OCI-M2 (cell line): Measurements from ENCODE around the gene MSH3.
"Not testable (repeated sequence)": the region's sequence is repeated elsewhere in the genome, so short reads cannot be mapped to it uniquely, and the experiment has no call there.

Experiments
- DNase-seq: peaks from one replicate; lab custom pipeline; 2025; ENCODE audit not compliant: unreplicated experiment; lab: John Stamatoyannopoulos, UW

MSH3 gene

GRCh38 chr5:80789319-80790016, 135.0 kb downstream of the MSH3 start:
- DNase-seq, result not testable (repeated sequence)

- DNase-seq, result no peak
These were observed 136.2 kb downstream of the MSH3 start for GRCh38 chr5:80790698-80791097.

DNA sequence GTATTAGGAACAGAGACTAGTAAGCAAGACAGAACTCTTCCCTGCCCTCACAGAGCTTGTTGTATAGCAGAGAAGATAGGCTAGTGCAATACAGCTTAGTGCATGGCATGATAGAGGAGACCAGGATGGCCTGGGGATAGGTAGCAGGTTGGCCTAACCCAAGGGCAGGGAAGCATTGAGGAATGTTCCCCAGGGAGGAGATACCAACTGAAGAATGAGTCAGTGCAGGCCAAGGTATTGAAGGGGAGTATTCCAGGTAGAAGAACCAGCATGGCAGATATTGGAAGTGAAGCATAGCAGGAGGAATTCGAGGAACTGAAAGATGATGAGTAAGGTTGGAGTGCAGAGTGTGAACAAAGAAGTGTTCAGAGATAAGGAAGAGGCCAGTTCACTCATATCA, 138.9 kb downstream of the MSH3 start:
- no peak for DNase-seq

DNA sequence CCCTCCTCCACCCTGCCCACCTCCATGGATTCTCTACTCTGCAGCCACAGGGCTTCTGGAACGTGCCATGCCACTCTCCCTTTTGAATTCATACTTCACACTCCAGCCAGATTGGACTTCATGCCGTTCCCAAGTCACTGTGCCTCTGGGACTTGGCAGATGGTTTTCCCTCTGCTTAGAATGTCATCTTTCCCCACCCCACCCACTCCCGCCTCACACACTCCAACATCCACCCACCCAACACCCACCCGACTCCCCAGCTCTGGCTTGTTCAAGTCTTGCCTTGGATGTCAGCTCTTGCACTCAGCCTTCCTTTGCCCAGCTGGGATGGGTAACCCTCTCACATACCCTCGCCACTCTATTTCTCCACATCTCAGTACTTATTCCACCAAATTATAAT, 142.4 kb downstream of the MSH3 start:
- no peak for DNase-seq

DNA sequence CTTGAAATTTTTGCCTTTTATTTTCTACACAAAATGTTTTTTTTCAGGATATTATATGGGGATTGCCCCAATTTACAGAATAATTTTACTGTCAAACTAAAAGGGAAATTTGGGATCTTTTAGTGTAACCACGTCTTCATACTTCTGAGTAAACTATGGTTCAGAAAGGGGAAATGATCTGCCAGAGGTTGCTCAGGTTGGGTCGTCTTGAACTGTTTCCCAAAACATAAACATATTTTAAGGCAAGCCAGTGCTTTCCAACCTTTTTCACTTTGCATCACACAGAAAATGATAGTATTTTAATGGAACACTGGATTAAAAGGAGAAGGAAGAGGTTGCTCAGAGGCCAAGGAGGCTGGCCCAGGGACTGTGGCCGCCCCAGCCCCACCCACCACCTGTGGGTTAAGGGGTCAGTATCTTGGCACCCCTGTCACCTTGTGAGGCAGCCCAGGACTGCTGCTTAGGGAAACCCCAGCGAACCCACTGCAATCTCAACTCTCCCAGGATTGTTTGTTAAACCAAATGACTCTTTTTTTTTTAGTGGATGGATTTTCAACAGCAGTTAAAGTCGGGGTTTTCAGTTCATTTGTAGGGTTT, 143.1 kb downstream of the MSH3 start:
- DNase-seq, result no peak

DNA sequence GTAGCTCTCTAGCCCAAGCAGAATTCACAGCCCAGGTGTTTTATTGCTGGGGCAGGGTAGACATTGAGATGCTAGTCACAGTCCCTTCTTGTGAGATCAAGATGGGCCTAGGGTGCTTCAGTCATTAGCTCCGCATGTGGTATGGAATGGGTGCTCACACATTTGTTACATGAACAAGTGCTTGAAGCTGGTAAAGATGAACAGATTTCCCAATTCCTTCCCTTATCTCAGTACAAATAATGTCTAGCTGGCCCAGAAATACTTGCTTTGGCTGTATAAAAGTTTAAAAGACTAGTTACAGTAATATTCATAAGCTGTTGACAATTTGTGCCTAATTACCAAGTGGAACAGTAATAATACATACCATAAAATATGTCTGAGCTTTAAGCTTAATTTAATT, 143.7 kb downstream of the MSH3 start:
- no peak for DNase-seq

DNA sequence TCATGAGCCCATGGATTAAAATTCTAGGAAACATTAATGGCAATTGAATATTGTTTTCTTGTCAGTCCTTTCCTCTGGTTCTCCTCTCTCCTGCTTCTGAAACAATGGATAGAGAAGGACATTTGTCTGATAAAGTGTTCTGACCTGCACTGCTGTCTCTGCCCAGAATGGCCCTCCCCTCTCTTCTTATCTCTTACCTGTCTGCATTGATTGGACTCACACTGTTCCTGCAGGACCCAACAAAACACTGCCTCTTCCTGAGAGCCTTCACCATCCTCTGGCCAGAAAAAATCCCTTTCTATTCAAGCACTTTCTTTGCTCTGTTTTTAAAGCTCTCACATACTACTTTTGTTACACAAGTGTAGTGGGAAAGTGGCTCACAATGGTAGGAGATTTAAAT, 144.2 kb downstream of the MSH3 start:
- DNase-seq, result no peak

DNA sequence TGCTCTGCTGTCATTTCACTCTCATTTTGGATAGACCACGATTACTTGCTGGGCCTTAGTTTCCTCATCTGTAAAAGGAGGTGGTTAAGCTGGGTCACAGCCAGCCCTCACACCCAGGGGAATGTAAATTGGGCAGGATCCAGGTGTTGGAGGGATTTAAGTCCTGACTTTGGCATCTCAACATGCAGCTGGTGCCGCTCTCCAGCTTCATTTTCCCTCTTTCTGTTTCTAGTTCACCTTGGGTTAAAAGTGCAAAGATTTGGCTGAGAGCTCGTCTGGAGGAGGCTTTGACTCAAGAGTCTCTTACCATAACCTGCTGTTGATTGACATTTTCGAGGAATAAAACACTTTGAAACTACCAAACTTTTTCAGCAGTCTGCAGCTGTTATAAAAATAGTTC, 144.6 kb downstream of the MSH3 start:
- DNase-seq, result no peak

GRCh38 chr5:80799573-80799972, 145.1 kb downstream of the MSH3 start:
- no peak for DNase-seq

GRCh38 chr5:80804332-80804731, 149.9 kb downstream of the MSH3 start:
- no peak for DNase-seq

DNA sequence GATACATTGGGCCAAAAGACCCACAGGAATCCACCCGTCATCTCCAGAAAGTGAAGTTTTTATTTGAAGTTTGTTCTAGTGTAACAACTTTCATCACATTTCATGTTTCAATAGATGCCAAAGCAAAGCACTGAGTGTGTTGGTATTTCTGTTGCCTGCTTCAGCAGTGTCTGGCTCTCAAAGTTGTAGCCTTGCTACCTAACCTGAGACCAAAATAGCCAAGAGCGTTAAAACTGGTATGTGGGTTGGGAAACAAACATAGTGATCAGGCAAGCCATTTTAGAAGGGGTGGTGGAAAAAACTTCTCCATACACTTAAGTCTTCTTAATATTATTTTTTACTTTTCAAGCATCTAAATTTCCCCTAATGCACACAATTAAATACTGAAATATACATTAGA, 150.6 kb downstream of the MSH3 start:
- no peak for DNase-seq

GRCh38 chr5:80806929-80807328, 152.5 kb downstream of the MSH3 start:
- no peak for DNase-seq

DNA sequence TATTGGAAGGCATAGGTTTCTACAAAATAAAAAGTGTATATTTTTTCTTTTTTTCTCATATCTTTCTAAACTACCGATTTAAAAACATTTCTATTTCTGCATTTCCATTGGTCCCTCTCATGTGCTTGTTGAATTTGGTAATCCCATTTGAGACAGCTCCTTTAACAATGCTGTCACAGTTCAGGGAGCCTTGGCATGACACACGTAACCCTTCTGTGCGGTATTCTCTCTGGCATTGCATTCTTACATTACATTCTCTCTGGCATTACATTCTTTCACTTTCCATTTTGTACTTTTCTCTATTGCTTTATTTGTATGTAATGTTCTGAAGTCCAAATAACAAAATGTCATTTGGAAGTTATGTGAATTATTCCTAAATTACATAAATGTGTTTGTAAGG, 155.0 kb downstream of the MSH3 start:
- no peak for DNase-seq

DNA sequence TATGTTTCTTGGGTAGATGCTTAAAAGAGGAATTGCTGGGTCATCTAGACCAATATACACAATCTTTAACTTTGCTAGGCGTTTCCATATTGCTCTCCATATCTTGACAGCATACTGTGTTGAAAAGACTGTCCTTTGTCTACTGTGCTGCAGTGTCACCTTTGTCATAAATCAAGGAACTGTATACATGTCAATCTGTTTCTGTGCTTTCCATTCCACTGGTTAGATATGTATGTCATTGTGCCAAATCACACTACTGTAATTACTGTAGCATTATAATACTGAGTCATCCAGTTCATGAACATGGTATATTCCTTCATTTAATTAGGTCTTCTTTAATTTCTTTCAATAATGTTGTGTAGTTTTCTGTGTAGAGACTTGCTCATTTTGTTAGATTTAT, 156.0 kb downstream of the MSH3 start:
- no peak for DNase-seq

DNA sequence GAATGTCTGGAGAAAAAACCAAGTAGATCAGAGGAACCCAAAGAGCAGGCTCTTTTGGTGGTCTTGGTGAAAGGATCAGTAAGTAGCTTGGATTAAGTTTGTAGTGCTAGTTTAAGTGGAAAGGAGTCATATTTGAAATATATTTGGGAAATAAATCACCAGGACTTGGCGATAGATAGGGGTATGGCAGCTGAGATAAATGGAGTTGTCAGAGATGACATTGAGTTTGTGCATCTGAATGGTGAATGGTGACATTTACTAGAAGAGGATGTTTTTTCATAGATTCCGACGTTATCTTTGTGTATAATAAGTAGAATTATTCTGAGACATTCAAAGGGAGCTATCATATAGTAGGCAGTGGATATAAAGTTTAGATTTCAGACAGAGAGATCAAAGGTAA, 162.1 kb downstream of the MSH3 start:
- no peak for DNase-seq

DNA sequence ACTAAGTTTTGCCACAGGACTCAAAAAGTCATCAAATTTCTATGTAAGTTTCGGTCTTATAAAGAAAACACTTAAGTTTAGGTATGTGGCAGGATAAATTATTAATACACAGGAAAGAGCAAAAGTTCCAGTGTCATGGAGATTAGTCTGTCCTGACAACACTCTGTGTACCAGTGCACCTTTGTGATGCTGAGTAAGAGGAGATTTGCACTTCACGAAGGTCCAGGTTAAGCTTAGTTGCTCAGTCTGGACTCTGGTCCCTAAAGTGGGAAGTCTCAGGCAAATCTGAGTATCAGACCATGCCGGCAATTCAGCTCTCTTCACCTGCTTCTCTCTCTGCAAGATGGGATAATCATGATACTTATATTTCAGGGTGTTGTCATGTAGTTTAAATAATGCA, 166.2 kb downstream of the MSH3 start:
- no peak for DNase-seq

- no peak for DNase-seq
These were observed 168.2 kb downstream of the MSH3 start for GRCh38 chr5:80822640-80823039.

GRCh38 chr5:80824159-80824558, 169.7 kb downstream of the MSH3 start:
- DNase-seq, result not testable (repeated sequence)

DNA sequence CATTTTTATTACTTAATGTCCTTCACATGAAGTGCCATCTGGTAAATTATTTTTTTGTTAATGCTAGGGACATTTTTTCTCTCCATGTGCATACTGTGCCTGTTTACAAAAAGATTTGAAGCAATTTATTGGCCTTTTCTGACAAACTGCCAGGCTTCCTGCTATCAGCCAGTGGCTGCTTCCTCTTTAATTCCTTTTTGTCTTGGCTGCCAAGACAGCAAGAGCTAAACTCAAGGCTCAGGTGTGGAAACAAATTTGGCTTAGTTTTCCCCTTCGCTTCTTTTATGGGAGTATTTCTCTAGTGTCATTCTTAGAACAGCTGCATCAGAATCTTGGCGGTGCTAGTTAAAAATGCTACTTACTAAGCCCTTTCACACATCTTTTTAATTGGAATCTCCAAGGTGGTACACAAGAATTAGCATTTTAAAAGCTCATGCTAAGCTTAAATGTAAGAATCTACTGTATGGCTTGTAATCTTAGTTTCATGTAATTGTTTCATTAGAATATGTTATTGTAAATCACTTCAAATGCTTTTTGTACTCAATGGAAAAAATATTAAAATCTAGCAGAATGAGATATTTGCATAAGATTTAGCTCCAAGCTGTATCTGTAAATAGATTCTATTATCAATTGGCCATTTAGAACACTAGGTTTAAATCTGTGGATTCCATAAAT, 171.5 kb downstream of the MSH3 start:
- DNase-seq, result no peak

DNA sequence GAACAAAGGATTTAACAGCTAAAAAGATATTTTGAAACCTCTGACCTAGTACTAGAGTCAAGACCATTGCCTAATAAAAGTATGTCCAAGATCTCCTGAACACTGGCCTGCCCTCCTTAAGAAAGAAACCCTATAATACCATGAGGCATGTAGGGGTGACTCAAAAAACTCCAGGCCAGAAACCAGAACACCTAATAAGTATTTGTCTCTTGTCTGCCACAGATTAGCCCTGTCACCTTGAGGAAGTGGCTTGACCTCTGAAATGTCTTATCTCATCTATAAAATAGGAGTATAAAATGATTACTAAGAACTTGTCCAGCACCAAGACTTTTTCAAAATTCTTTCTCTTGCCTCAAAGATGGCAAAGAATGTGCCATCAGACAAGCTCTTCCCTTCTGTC, 180.3 kb downstream of the MSH3 start:
- DNase-seq, result no peak

DNA sequence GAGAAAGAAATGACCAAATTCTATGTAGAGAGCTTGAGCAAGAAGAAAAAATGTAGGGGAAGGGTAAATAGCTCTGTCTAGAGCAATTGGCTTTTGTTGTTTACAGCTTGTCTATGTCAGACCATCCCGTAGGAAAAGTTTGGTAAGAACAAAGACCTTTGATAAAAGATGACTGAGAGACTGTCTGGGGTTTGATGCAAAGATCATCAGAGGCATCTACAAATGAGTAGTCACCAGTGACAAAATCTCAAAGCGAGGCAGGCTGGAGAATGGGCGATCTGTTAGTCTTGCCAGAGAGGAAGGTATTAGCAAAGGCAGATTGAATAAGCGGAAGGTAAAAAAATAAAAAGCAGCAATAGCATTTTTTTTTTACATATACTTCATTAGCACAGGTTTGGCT, 180.7 kb downstream of the MSH3 start:
- no peak for DNase-seq

DNA sequence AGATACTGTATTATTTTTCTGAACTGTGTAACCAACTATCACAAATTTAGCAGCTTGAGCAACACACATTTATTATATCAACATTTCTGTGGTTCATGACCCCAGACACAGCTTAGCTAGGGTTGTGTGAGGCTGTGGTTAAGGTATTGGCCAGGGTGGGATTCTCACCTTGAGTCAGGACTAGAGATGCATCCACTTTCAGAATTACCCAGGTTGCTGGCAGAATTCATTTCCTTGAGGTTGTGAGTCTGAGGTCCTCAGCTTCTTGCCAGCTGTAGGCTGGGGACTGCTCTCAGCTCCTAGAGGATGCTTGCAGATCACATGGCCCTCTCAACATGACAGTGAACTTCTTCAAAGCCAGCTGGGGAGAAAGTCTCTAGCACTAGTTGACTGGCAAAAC, 183.2 kb downstream of the MSH3 start:
- no peak for DNase-seq
